NCI-H2171 treated with DMSO at 0.1 percent for 48 hours (cell line): Measurements from ENCODE around the gene ENAM.
"Not testable (repeated sequence)": the region's sequence is repeated elsewhere in the genome, so short reads cannot be mapped to it uniquely, and the experiment has no call there.

ENCODE experiments used
- DNase-seq: peaks from one replicate; lab custom pipeline; 2025; lab: John Stamatoyannopoulos, UW

The ENAM gene

GRCh38 chr4:70680934-70681333 is 52.4 kb downstream of the ENAM start:
- DNase-seq = no peak

- no peak for DNase-seq
Measured at GRCh38 chr4:70681704-70682103, 53.2 kb downstream of the ENAM start.

GRCh38 chr4:70682142-70682541 is 53.6 kb downstream of the ENAM start:
- not testable (repeated sequence) for DNase-seq

GRCh38 chr4:70687392-70687791 is 58.8 kb downstream of the ENAM start:
- no peak for DNase-seq

GRCh38 chr4:70687821-70688794 is 59.6 kb downstream of the ENAM start, which contains the start of gene UTP3:
Gene UTP3, plus strand, starts transcription at chr4:70688532. Its CDS starts 146 bp downstream, at chr4:70688678.
- peak; percentile 96 for DNase-seq

- no peak for DNase-seq
Measured at GRCh38 chr4:70688795-70689231, 60.3 kb downstream of the ENAM start.

GRCh38 chr4:70691661-70692060 is 63.1 kb downstream of the ENAM start:
- no peak for DNase-seq

GRCh38 chr4:70694633-70695032 is 66.1 kb downstream of the ENAM start:
- DNase-seq = not testable (repeated sequence)
